Aorta (tissue), 5 donors: ENCODE results near the gene ACBD7. TPM values are rescaled to one million over a fixed set of nuclear protein-coding genes. Genes with fewer than 3 reads are reported as not detected.

Source experiments
- ATAC-seq: fragments of 200-7000 bp; cut with Tn5 transposase; one replicate; pipeline ENCODE4 v1.9.1; 2022; ENCODE audit warnings: moderate library complexity; ENCODE audit not compliant: low FRiP score
- DNase-seq, 2 donors: peaks; one replicate each; pipeline ENCODE4 v3.0.0-alpha.2; 2020
- H3K27ac ChIP-seq, 2 donors: one replicate each; pipeline ENCODE4 v1.5.1; 2013; ENCODE audit warnings: low read length in 2 of 2, mild to moderate bottlenecking in 2 of 2, moderate library complexity in 2 of 2, control low read depth in 1 of 2, inconsistent platforms in 1 of 2, low read depth in 1 of 2
- H3K27me3 ChIP-seq, 2 donors: one replicate each; pipeline ENCODE4 v1.6.1; 2013; ENCODE audit warnings: control low read depth in 1 of 2, low read length in 1 of 2, mild to moderate bottlenecking in 1 of 2, moderate library complexity in 1 of 2; ENCODE audit not compliant: insufficient read depth in 2 of 2, control insufficient read depth in 1 of 2
- H3K36me3 ChIP-seq, 2 donors: one replicate each; pipeline ENCODE4 v1.6.1; 2013; ENCODE audit warnings: control low read depth in 1 of 2, low read length in 1 of 2, mild to moderate bottlenecking in 1 of 2; ENCODE audit not compliant: insufficient read depth in 2 of 2, control insufficient read depth in 1 of 2
- H3K4me1 ChIP-seq, 2 donors: one replicate each; pipeline ENCODE4 v1.6.1; 2013; ENCODE audit warnings: low read length in 2 of 2, control low read depth in 1 of 2, mild to moderate bottlenecking in 1 of 2, moderate library complexity in 1 of 2; ENCODE audit not compliant: insufficient read depth in 2 of 2, control insufficient read depth in 1 of 2
- H3K4me3 ChIP-seq, 2 donors: one replicate each; pipeline ENCODE4 v1.5.1; 2013; ENCODE audit warnings: low read length in 2 of 2, control low read depth in 1 of 2, mild to moderate bottlenecking in 1 of 2
- H3K9me3 ChIP-seq: one replicate; pipeline ENCODE4 v1.6.1; 2013; ENCODE audit warnings: mild to moderate bottlenecking, low read length; ENCODE audit not compliant: control insufficient read depth
- WGBS, 2 donors: extraction: QIAGEN DNeasy Blood & Tissue Kit; methylation state at CpG; one replicate each; pipeline ENCODE4 v1.1.7; 2013; 5-methylcytosine and 5-hydroxymethylcytosine counted together
- intact Hi-C, 2 donors: fragments of 100-400 bp; cut with DNase I; formaldehyde crosslinking; loops; one replicate each; pipeline versions ENCODE4 v1.14.2 to v1.15.0; 2022
- polyA plus RNA-seq, 2 donors: library from polyadenylated mRNA; stranded (reverse); fragments of 200-250 nt; gene quantifications; one replicate each; pipeline ENCODE4 v1.2.3, GENCODE V29; 2013
- total RNA-seq, 2 donors: library from RNA; stranded (reverse); fragmentation: NEBNext Ultra II Directional; extraction: Animal tissue kit (Norgen Biotek cat#: 25700); gene quantifications; one replicate each; pipeline ENCODE4 v1.2.1, GENCODE V29; 2021
- donor health status: healthy with polysubstance abuse.
- donor health status: Bipolar disorder and iron deficiency.
- donor health status: DM: no; HTN: no; CAD: no.
- donor health status: DM: no; HTN: no; CAD: no.
- donor health status: DM: yes; HTN: yes; CAD: no.

The ACBD7 gene
- total and polyA plus RNA-seq, 4 donors = not detected

DNA sequence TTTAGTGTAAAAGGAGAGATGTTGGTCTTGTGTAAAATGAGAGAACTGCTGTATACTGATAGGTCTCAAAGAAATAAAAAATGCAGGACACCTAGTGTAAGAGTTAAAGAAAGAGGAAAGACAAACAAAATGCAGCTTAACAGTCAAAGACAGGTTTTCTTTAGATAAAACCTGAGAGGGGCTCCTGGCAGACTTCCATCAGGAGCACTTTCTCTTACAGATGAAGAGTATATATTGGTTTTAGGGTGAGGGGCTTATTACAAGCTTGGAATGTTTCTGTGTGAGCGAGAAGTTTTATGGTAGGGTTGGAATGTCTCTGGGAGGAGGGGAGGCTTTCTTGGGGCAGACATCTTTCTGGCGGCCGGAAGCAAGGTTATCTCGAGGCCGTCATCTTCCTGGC lies 16.2 kb downstream of the ACBD7 start:
- H3K27me3 ChIP-seq = no peaks in the 10 kb centered on the region
- H3K9me3 ChIP-seq = no peaks in the 10 kb centered on the region
- 95% methylated on average over 5 of the region's 5 CpGs for WGBS, 2 donors
- no peak overlapping the region for H3K4me3 ChIP-seq
- no peak overlapping the region for H3K27ac ChIP-seq
- intact Hi-C loops = no loop called here
- H3K4me1 ChIP-seq = no peaks in the 10 kb centered on the region
- DNase-seq = no peak
- no peak for ATAC-seq
- no peaks in the 10 kb centered on the region for H3K36me3 ChIP-seq

DNA sequence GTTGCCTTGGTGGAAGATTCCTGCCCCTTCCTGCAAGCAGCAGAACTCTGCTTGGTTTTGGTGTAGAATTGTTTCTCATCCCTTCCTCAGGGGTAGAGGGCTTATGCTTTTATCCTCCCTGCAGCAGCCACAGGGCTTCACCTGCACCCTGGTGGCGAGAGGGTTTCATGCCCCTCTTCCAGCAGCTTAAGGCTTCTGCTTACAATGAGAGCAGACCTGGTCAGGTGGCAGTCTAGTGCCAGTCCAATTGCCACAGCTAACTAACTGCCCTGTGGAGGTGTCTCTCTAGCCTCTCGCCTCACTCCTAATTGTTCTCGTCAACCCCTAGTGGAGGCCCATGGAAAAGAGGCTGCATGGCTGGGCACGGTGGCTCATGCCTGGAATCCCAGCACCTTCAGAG lies 19.3 kb downstream of the ACBD7 start:
- Histone ChIP-seq H3K27me3 (no peaks in the 10 kb centered on the region), H3K4me1 (no peaks in the 10 kb centered on the region), H3K9me3 (peaks cover 1% of the 10 kb centered on the region), H3K4me3 (no peak overlapping the region), H3K36me3 (no peaks in the 10 kb centered on the region), H3K27ac (no peak overlapping the region)
- ATAC-seq (no peak), DNase-seq (no peak)
- WGBS, 2 donors = 72 to 82% methylated on average over 4 of the region's 4 CpGs
- intact Hi-C loops = no loop called here

DNA sequence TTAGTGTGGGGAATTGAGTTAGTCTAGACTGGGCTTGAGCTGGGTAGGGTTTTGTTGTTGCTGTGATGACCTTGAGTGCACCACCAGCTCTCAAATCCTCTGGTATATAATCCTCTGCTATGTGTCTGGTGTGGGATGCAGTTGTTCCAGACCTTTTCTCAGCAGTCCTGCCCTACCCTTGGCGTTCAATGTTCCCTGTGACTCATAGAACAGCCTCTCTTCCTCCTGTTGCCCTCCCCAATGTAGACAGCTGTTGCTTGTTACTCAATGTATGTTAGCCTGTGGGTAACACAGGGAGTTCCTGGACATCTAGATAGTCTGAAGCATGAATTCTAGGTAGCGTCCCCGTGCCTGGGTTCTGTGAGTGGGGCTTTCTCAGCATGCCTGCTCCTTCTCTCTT lies 19.8 kb downstream of the ACBD7 start:
- DNase-seq = no peak
- WGBS, 2 donors = 83 to 89% methylated on average over 3 of the region's 3 CpGs
- no peak overlapping the region for H3K4me3 ChIP-seq
- peaks cover 1% of the 10 kb centered on the region for H3K9me3 ChIP-seq
- H3K36me3 ChIP-seq = no peaks in the 10 kb centered on the region
- intact Hi-C loops = no loop called here
- no peaks in the 10 kb centered on the region for H3K4me1 ChIP-seq
- H3K27ac ChIP-seq = no peak overlapping the region
- no peak for ATAC-seq
- no peaks in the 10 kb centered on the region for H3K27me3 ChIP-seq

DNA sequence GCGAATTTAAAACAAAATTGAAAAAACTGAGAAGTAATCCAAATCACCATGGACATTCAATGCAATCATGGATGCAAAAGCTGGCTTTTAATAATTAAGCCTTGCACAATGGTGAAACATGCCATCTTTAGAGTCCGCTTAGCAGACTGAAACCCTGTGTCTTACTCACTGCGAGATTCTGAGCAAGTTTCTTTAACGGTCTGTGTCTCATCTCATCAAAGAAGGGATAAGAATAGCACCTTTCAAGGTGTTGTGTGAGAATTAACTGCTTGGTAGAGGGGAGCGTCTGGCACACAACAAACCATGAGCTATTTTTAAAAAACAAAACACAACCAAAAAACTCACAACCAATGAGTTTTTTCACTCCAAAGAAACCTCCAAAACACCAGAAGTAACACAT lies 21.4 kb downstream of the ACBD7 start:
- no peaks in the 10 kb centered on the region for H3K36me3 ChIP-seq
- intact Hi-C loops = no loop called here
- H3K27me3 ChIP-seq = no peaks in the 10 kb centered on the region
- no peak for ATAC-seq
- peaks cover 1% of the 10 kb centered on the region for H3K9me3 ChIP-seq
- H3K4me1 ChIP-seq = no peaks in the 10 kb centered on the region
- H3K27ac ChIP-seq = no peak overlapping the region
- H3K4me3 ChIP-seq = no peak overlapping the region
- 82 to 91% methylated on average over 5 of the region's 5 CpGs for WGBS, 2 donors
- no peak for DNase-seq

DNA sequence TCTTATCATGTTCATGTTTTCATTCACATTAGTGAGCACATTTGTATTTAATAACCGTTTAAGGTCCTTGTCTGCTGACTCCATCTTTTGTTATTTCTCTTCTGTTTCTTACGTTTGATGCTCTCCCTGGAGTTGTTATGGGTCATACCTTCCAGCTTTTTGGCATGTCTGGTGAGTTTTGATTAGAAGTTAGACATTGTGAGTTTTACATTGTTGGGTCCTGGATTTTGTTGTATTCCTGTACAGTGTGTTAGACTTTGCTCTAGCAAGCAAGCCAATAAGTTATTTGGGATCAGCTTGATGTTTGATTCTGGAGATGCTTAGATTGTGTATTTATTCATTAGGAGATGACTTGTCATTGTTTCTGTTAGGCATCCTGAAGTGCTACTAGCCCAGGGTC lies 27.9 kb downstream of the ACBD7 start:
- DNase-seq = no peak
- H3K9me3 ChIP-seq = no peaks in the 10 kb centered on the region
- intact Hi-C loops = no loop called here
- no peak for ATAC-seq
- H3K27ac ChIP-seq = no peak overlapping the region
- H3K4me1 ChIP-seq = no peaks in the 10 kb centered on the region
- no peaks in the 10 kb centered on the region for H3K27me3 ChIP-seq
- no peaks in the 10 kb centered on the region for H3K36me3 ChIP-seq
- 74 to 80% methylated on average over 2 of the region's 2 CpGs for WGBS, 2 donors
- no peak overlapping the region for H3K4me3 ChIP-seq

DNA sequence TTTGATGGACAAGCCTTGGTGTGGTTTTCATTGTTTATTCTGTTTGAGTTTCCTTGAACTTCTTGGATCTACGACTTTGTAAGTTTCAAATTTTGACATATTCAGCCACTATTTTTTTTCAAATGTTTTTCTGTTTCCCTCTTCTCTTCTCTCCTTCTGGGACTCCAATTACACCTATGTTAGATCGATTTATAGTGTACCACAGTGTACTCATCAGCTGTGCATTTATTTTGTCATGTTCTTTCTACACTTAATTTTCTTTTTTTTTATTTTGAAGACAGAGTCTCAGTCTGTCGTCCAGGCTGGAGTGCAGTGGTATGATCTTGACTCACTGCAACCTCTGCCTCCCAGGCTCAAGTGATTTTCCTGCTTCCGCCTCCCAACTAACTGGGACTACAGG lies 28.7 kb downstream of the ACBD7 start:
- intact Hi-C loops = no loop called here

DNA sequence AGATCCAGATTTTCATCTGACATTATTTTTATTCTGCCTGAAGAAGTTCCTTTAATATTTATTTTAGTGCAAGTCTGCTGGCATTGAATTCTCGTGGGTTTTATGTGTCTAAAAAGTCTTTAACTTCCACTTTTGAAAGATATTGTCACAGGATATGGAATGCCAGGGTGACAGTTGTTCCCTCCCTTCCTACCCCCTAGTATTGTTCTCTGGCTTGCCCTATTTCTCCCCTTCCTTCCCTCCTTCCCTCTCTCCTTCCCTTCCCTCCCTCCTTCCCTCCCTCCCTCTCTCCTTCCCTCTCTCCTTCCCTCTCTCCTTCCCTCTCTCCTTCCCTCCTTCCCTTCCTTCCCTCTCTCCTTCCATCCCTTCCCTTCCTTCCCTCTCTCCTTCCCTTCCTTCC lies 29.9 kb downstream of the ACBD7 start:
- WGBS, 2 donors = 68 to 69% methylated on average over 1 of the region's 1 CpG
- ATAC-seq = no peak
- no peaks in the 10 kb centered on the region for H3K27me3 ChIP-seq
- H3K9me3 ChIP-seq = no peaks in the 10 kb centered on the region
- no peak overlapping the region for H3K4me3 ChIP-seq
- intact Hi-C loops = no loop called here
- H3K27ac ChIP-seq = no peak overlapping the region
- H3K4me1 ChIP-seq = no peaks in the 10 kb centered on the region
- DNase-seq = no peak
- H3K36me3 ChIP-seq = no peaks in the 10 kb centered on the region

More for the DNA sequence above, 28.7 kb downstream of the ACBD7 start:
- no peak overlapping the region for H3K4me3 ChIP-seq
- no peaks in the 10 kb centered on the region for H3K27me3 ChIP-seq
- no peaks in the 10 kb centered on the region for H3K36me3 ChIP-seq
- no peak for DNase-seq
- no peaks in the 10 kb centered on the region for H3K9me3 ChIP-seq
- no peak overlapping the region for H3K27ac ChIP-seq
- no peaks in the 10 kb centered on the region for H3K4me1 ChIP-seq
- 82 to 92% methylated on average over 4 of the region's 4 CpGs for WGBS, 2 donors
- ATAC-seq = no peak

DNA sequence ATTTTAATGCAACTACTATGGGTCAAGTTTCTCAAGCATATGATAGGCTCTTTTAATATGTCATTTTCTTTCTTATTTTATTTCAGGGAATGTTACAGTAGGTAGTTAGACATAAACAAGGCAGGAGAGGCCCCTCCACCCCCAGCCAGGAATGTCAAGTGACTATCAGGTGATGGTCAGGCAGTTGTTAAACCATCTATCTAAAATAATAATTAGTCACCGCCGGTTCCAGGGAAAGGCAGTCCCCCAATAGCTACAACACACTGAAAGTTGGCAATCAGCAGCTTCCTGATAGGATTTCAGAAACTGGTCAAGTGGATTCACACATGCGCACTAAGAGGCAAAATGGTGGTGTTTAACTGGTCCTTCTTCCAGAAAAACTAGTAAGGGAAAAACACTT lies 35.5 kb downstream of the ACBD7 start:
- intact Hi-C loops = no loop called here
- no peak for ATAC-seq

DNA sequence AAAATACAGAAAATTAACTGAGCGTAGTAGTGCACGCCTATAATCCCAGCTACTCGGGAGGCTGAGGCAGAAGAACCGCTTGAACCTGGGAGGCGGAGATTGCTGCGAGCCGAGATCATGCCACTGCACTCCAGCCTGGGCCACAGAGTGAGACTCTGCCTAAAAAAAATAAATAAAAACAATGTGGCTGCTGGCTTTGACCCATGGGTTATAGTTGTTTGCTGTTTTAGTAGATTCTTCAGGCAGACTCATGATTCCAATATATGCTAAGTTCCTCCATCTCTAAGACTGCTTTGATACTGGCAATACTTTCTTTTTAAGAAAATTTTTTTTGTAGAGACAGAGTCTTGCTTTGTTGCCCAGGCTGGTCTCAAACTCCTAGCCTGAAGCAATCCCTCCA lies 36.5 kb downstream of the ACBD7 start:
- no peak for ATAC-seq
- 82% methylated on average over 7 of the region's 7 CpGs for WGBS, 2 donors
- H3K27me3 ChIP-seq = no peaks in the 10 kb centered on the region
- no peaks in the 10 kb centered on the region for H3K9me3 ChIP-seq
- H3K27ac ChIP-seq = no peak overlapping the region
- intact Hi-C loops = no loop called here
- H3K4me3 ChIP-seq = no peak overlapping the region
- H3K36me3 ChIP-seq = no peaks in the 10 kb centered on the region
- no peaks in the 10 kb centered on the region for H3K4me1 ChIP-seq
- DNase-seq = no peak

More for the DNA sequence above, 35.5 kb downstream of the ACBD7 start:
- Histone ChIP-seq H3K27me3 (no peaks in the 10 kb centered on the region), H3K36me3 (no peaks in the 10 kb centered on the region), H3K27ac (no peak overlapping the region), H3K9me3 (no peaks in the 10 kb centered on the region), H3K4me1 (no peaks in the 10 kb centered on the region), H3K4me3 (no peak overlapping the region)
- 88 to 91% methylated on average over 3 of the region's 3 CpGs for WGBS, 2 donors
- DNase-seq = no peak
